Measurements from ENCODE around the gene LIME1.

GRCh38 chr20:63709149-63709527 is 27.3 kb upstream of the LIME1 start:
- no peak for TF ChIP-seq CTCF (conservative IDR thresholded peaks at IDR 0.05)
- no peak for TF ChIP-seq ZFX (IDR thresholded peaks at IDR 0.05)

Data from C4-2B (cell line).